H1 (cell line): ENCODE results near the gene LCMT1. TPM values are rescaled to one million over a fixed set of nuclear protein-coding genes. Genes with fewer than 3 reads are reported as not detected.

Experiments used
- CTCF ChIA-PET: fragments of 300-600 bp; sonication (Branson Sonifier 250); formaldehyde crosslinking; loops from one replicate; lab custom pipeline; 2021; ENCODE audit not compliant: partially characterized antibody; lab: Charles Lee
- POLR2A ChIA-PET: fragments of 300-600 bp; sonication (Branson Sonifier 250); formaldehyde crosslinking; loops from one replicate; lab custom pipeline; 2021; ENCODE audit warnings: inconsistent platforms; ENCODE audit not compliant: partially characterized antibody; lab: Charles Lee
- DNase-seq, 2 experiments: peaks; one replicate each; pipeline versions ENCODE4 v3.0.0 to v3.0.0-alpha.2; 2010 to 2022; ENCODE audit warnings: low spot score in 2 of 2, low read depth in 1 of 2, mixed read lengths in 1 of 2
- FAIRE-seq: peaks from 2 replicates; lab custom pipeline; 2011; peaks lifted over from hg19 to GRCh38; lab: Jason Lieb, UNC
- H2AFZ ChIP-seq: 2 replicates; pipeline ENCODE4 v1.8.1; 2012; ENCODE audit warnings: low read length, inconsistent platforms
- H2AK5ac ChIP-seq: 2 replicates; pipeline ENCODE4 v1.6.1; 2013; ENCODE audit warnings: low read depth, low read length
- H2BK120ac ChIP-seq: replicated peaks from 2 replicates; pipeline ENCODE3; 2013; ENCODE audit warnings: low read depth, low read length, inconsistent platforms
- H2BK12ac ChIP-seq: 2 replicates; pipeline ENCODE4 v1.6.1; 2013; ENCODE audit warnings: low read depth, low read length
- H2BK15ac ChIP-seq: 2 replicates; pipeline ENCODE4 v1.6.1; 2013; ENCODE audit warnings: low read length
- H2BK20ac ChIP-seq: 2 replicates; pipeline ENCODE4 v1.6.1; 2013; ENCODE audit warnings: low read length
- H2BK5ac ChIP-seq: 2 replicates; pipeline ENCODE4 v1.6.1; 2013; ENCODE audit warnings: low read depth, low read length
- H3K14ac ChIP-seq: 2 replicates; pipeline ENCODE4 v1.6.1; 2013; ENCODE audit warnings: inconsistent platforms; ENCODE audit not compliant: insufficient read length
- H3K18ac ChIP-seq: 2 replicates; pipeline ENCODE4 v1.6.1; 2013; ENCODE audit warnings: low read length; ENCODE audit errors: extremely low read depth
- H3K23ac ChIP-seq: 2 replicates; pipeline ENCODE4 v1.6.1; 2013; ENCODE audit warnings: inconsistent platforms; ENCODE audit not compliant: insufficient read length
- H3K23me2 ChIP-seq: 2 replicates; pipeline ENCODE4 v1.6.1; 2013; ENCODE audit warnings: low read depth, low read length
- H3K27ac ChIP-seq: 2 replicates; pipeline ENCODE4 v1.6.1; 2011; ENCODE audit warnings: low read depth, low read length, inconsistent platforms
- H3K27me3 ChIP-seq, 4 experiments: replicated peaks in 1 of 4; 1 replicate in 1 of 4; 2 replicates in 3 of 4; pipeline versions ENCODE4 v1.6.1 to v1.8.1; 2011 to 2013; ENCODE audit warnings: low read length in 3 of 4, mild to moderate bottlenecking in 3 of 4, inconsistent platforms in 2 of 4, mixed read lengths in 2 of 4, moderate library complexity in 1 of 4; ENCODE audit not compliant: control insufficient read depth in 3 of 4, insufficient read depth in 3 of 4; ENCODE audit errors: extremely low read depth in 1 of 4
- H3K36me3 ChIP-seq, 4 experiments: 2 replicates each; pipeline versions ENCODE4 v1.6.1 to v1.8.1; 2011 to 2013; ENCODE audit warnings: mild to moderate bottlenecking in 4 of 4, low read length in 3 of 4, moderate library complexity in 2 of 4, control low read depth in 1 of 4, inconsistent platforms in 1 of 4; ENCODE audit not compliant: insufficient read depth in 4 of 4, control insufficient read depth in 2 of 4
- H3K4ac ChIP-seq: replicated peaks from 2 replicates; pipeline ENCODE3; 2013; ENCODE audit warnings: low read length, low read depth, mixed read lengths, inconsistent platforms; ENCODE audit not compliant: insufficient read length
- H3K4me1 ChIP-seq, 4 experiments: replicated peaks in 1 of 4; 1 replicate in 1 of 4; 2 replicates in 3 of 4; pipeline versions ENCODE4 v1.6.1 to v1.8.1; 2011 to 2013; ENCODE audit warnings: low read length in 3 of 4, inconsistent platforms in 2 of 4, mixed read lengths in 1 of 4; ENCODE audit not compliant: insufficient read depth in 4 of 4, control insufficient read depth in 3 of 4
- H3K4me2 ChIP-seq, 2 experiments: 2 replicates each; pipeline versions ENCODE4 v1.6.1 to v1.8.1; 2011 to 2013; ENCODE audit warnings: low read depth in 2 of 2, low read length in 2 of 2, control low read depth in 1 of 2, inconsistent platforms in 1 of 2, mild to moderate bottlenecking in 1 of 2; ENCODE audit not compliant: insufficient read depth in 1 of 2
- H3K4me3 ChIP-seq, 4 experiments: fragments of 200-600, 300-600 bp in 1 of 4; sonication (generic), shearing (Covaris generic), sonication (Bioruptor Twin) in 1 of 4; 2 replicates each; pipeline versions ENCODE4 v1.5.1 to v1.8.1; 2011 to 2016; ENCODE audit warnings: low read length in 4 of 4, low read depth in 3 of 4, control low read depth in 2 of 4, inconsistent platforms in 2 of 4, mild to moderate bottlenecking in 2 of 4, mixed read lengths in 1 of 4, moderate library complexity in 1 of 4; ENCODE audit not compliant: insufficient read depth in 2 of 4; ENCODE audit errors: extremely low read depth in 1 of 4
- H3K56ac ChIP-seq: replicated peaks from 2 replicates; pipeline ENCODE3; 2013; ENCODE audit warnings: low read depth, mild to moderate bottlenecking, mixed read lengths, low read length, inconsistent platforms; ENCODE audit not compliant: insufficient read length
- H3K79me1 ChIP-seq: 2 replicates; pipeline ENCODE4 v1.6.1; 2013; ENCODE audit warnings: low read depth, low read length, control low read depth
- H3K79me2 ChIP-seq, 2 experiments: 2 replicates each; pipeline versions ENCODE4 v1.6.1 to v1.8.1; 2012 to 2013; ENCODE audit warnings: low read length in 2 of 2, mild to moderate bottlenecking in 2 of 2, inconsistent platforms in 1 of 2; ENCODE audit not compliant: insufficient read depth in 2 of 2, control insufficient read depth in 1 of 2
- H3K9ac ChIP-seq, 4 experiments: replicated peaks in 1 of 4; 1 replicate in 1 of 4; 2 replicates in 3 of 4; pipeline versions ENCODE4 v1.6.1 to v1.8.1; 2011 to 2013; ENCODE audit warnings: low read depth in 3 of 4, low read length in 3 of 4, control low read depth in 2 of 4, mild to moderate bottlenecking in 2 of 4, moderate library complexity in 2 of 4, inconsistent platforms in 1 of 4; ENCODE audit errors: extremely low read depth in 1 of 4
- H3K9me3 ChIP-seq, 2 experiments: 2 replicates each; pipeline versions ENCODE4 v1.6.1 to v1.8.1; 2012 to 2013; ENCODE audit warnings: mild to moderate bottlenecking in 2 of 2, moderate library complexity in 2 of 2, control low read depth in 1 of 2, inconsistent platforms in 1 of 2, low read depth in 1 of 2, low read length in 1 of 2, mixed read lengths in 1 of 2; ENCODE audit not compliant: insufficient read depth in 2 of 2
- H4K20me1 ChIP-seq, 2 experiments: replicated peaks in 1 of 2; 2 replicates each; pipeline versions ENCODE3 to v1.8.1; 2011 to 2013; ENCODE audit warnings: inconsistent platforms in 2 of 2, low read length in 2 of 2, mild to moderate bottlenecking in 1 of 2; ENCODE audit not compliant: insufficient read depth in 2 of 2, control insufficient read depth in 1 of 2
- H4K5ac ChIP-seq: 2 replicates; pipeline ENCODE4 v1.6.1; 2013; ENCODE audit warnings: low read length, low read depth, mixed read lengths, inconsistent platforms; ENCODE audit not compliant: insufficient read length
- H4K8ac ChIP-seq: 2 replicates; pipeline ENCODE4 v1.8.0; 2013; ENCODE audit warnings: mild to moderate bottlenecking, moderate library complexity, low read length, inconsistent platforms; ENCODE audit not compliant: insufficient read depth; ENCODE audit errors: extremely low read depth
- H4K91ac ChIP-seq: replicated peaks from 2 replicates; pipeline ENCODE3; 2013; ENCODE audit warnings: low read length, mixed read lengths, inconsistent platforms; ENCODE audit not compliant: insufficient read length
- ASH2L ChIP-seq: fragments of 200-600, 300-600 bp; sonication (generic); IDR thresholded peaks from one replicate; pipeline ENCODE4 v1.7.1; 2017; ENCODE audit warnings: low read length
- BACH1 ChIP-seq: IDR thresholded peaks from 2 replicates; pipeline ENCODE4 v1.6.1; 2012; ENCODE audit warnings: low read length, improper control_type of control experiment
- CHD1 ChIP-seq: IDR thresholded peaks from 2 replicates; pipeline ENCODE4 v1.6.1; 2012; ENCODE audit warnings: low read depth, low read length, improper control_type of control experiment
- HDAC2 ChIP-seq, 2 experiments: fragments of 300-600 bp in 1 of 2; sonication (generic) in 1 of 2; IDR thresholded peaks; 2 replicates each; pipeline ENCODE4 v1.6.1; 2011 to 2012; ENCODE audit warnings: low read depth in 2 of 2, low read length in 2 of 2, mild to moderate bottlenecking in 2 of 2, moderate library complexity in 2 of 2, borderline replicate concordance in 1 of 2, inconsistent platforms in 1 of 2
- MAFK ChIP-seq: IDR thresholded peaks from 2 replicates; pipeline ENCODE4 v1.6.1; 2012; ENCODE audit warnings: low read depth, mild to moderate bottlenecking, improper control_type of control experiment, low read length
- NRF1 ChIP-seq: IDR thresholded peaks from 2 replicates; pipeline ENCODE4 v1.6.1; 2011; ENCODE audit warnings: mild to moderate bottlenecking, low read depth, low read length, improper control_type of control experiment
- POLR2AphosphoS5 ChIP-seq: IDR thresholded peaks from 2 replicates; pipeline ENCODE4 v1.6.1; 2011; ENCODE audit warnings: low read depth, low read length
- SIX5 ChIP-seq: IDR thresholded peaks from 2 replicates; pipeline ENCODE4 v1.6.1; 2011; ENCODE audit warnings: mild to moderate bottlenecking, low read depth, low read length
- SRF ChIP-seq: IDR thresholded peaks from 2 replicates; pipeline ENCODE4 v1.6.1; 2011; ENCODE audit warnings: mild to moderate bottlenecking, low read depth, low read length, moderate library complexity
- SUZ12 ChIP-seq: fragments of 200-600 bp; sonication (generic); IDR thresholded peaks from 2 replicates; pipeline ENCODE4 v1.6.1; 2012; ENCODE audit warnings: mild to moderate bottlenecking, inconsistent platforms, low read length, moderate library complexity, mixed read lengths
- WGBS, 2 experiments: shearing (Covaris generic) in 1 of 2; methylation state at CpG; one replicate each; pipeline versions ENCODE4 v1.1.6 to v1.1.7; 2013 to 2015; ENCODE audit warnings: low lambda C conversion rate in 2 of 2, mixed read lengths in 2 of 2, inconsistent platforms in 1 of 2, low coverage in 1 of 2, missing lambda C conversion rate in 1 of 2; ENCODE audit not compliant: insufficient replicate concordance in 2 of 2, insufficient coverage in 1 of 2, insufficient read length in 1 of 2; ENCODE audit errors: extremely low coverage in 1 of 2, missing lambda C conversion rate in 1 of 2; 5-methylcytosine and 5-hydroxymethylcytosine counted together
- polyA plus RNA-seq, 7 experiments: library from polyadenylated mRNA; depleted of rRNA in 3 of 7; stranded (reverse) in 5 of 7; unstranded in 2 of 7; fragments of >200 nt in 5 of 7; fragments of 200-250 nt in 2 of 7; gene quantifications; 1 replicate in 5 of 7; 2 replicates in 1 of 7; 4 replicates in 1 of 7; pipeline versions ENCODE4 v1.2.1 to v1.2.3, GENCODE V29; 2011 to 2013; ENCODE audit warnings: missing spikeins in 2 of 7, mixed read lengths in 2 of 7
- total RNA-seq: library from RNA; stranded (reverse); fragmentation: NEBNext Ultra II Directional; extraction: Animal tissue kit (Norgen Biotek cat#: 25700); gene quantifications from 2 replicates; pipeline ENCODE4 v1.2.1, GENCODE V29; 2021

LCMT1 gene
- total and polyA plus RNA-seq, 2 of the 8 experiments (the other 6 are each of a cell fraction or from before 2014, with no cell fraction given): 61.0 to 80.8 TPM

GRCh38 chr16:25148568-25149215 lies 37.1 kb downstream of the LCMT1 start:
- no peak for FAIRE-seq
- Histone ChIP-seq H2BK15ac (no peak overlapping the region), H2BK5ac (no peak overlapping the region; the same call in 1 of the 2 replicates), H2AFZ (no peak overlapping the region), H3K9ac (no peak overlapping the region), H3K27me3 (no peaks in the 10 kb centered on the region), H3K79me2 (no peaks in the 10 kb centered on the region), H2BK120ac (no peak overlapping the region), H3K79me1 (no peaks in the 10 kb centered on the region), H3K9me3 (no peaks in the 10 kb centered on the region), H3K23ac (no peak overlapping the region), H4K20me1 (no peaks in the 10 kb centered on the region), H4K8ac (no peak overlapping the region), H3K4me3 (no peak overlapping the region), H4K5ac (no peak overlapping the region), H4K91ac (no peak overlapping the region), H3K27ac (no peak overlapping the region), H3K23me2 (no peaks in the 10 kb centered on the region; the same call in 1 of the 2 replicates), H3K14ac (no peak overlapping the region), H2BK20ac (no peak overlapping the region), H3K4ac (no peak overlapping the region), H3K4me2 (no peak overlapping the region), H3K56ac (no peak overlapping the region), H2BK12ac (no peak overlapping the region), H3K4me1 (no peaks in the 10 kb centered on the region; a peak in 1 of 7 replicates), H3K18ac (no peak overlapping the region), H3K36me3 (peaks cover 2 to 24% (median 7%) of the 10 kb centered on the region in 4 experiments; a peak in 5 of 8 replicates), H2AK5ac (no peak overlapping the region)
- TF ChIP-seq CHD1 (no peak), HDAC2 (IDR thresholded peaks at IDR 0.05; ENCODE audit: borderline replicate concordance in 1 of 2, low read depth in 2 of 2, low read length in 2 of 2) (no peak), ASH2L (no peak), SUZ12 (no peak), POLR2AphosphoS5 (no peak), NRF1 (no peak), MAFK (no peak), SIX5 (no peak), BACH1 (no peak), SRF (no peak)
- WGBS, 2 experiments: 90% methylated on average over 22 of the region's 22 CpGs; no CpG with 5 or more reads in 1 of the 2 experiments
- POLR2A ChIA-PET: no interaction called here
- CTCF ChIA-PET: interaction anchor here (1.1 to 1.4 kb wide), 2 partner anchors 9 to 11 kb away, joined by 3 read pairs; no protein-coding TSS in a partner anchor
- peak in 1 of 2 experiments; percentile 21 for DNase-seq
